HG02588 (cell line): ENCODE measurements around the gene RFX3.

Source experiments
- ATAC-seq: cut with Tn5 transposase; IDR thresholded peaks from one replicate; pipeline ENCODE4 v1.9.1; 2021; ENCODE audit warnings: mild to moderate bottlenecking, moderate library complexity; ENCODE audit not compliant: unreplicated experiment

RFX3 gene

GRCh38 chr9:3435732-3436131, 90.1 kb downstream of the RFX3 start:
- no peak for ATAC-seq

- no peak for ATAC-seq
Observed at GRCh38 chr9:3434594-3434993, 91.2 kb downstream of the RFX3 start.

DNA sequence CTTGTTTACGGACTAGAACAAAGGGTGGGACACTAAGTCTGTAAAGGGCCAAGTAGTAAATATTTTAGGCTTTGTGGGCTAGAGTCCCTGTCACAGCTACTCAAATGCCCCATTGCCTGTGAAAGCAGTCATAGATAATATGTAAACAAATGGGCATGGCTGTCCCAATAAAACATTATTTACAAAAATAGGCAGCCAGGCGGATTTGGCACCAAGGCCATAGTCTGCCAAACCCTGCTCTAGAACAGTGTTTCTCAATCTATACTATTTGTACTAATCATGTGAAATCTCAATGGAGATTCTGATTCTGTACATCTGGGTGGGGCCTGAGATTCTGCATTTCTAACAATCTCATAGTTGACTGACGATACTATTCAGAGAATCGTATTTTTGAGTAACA, 92.0 kb downstream of the RFX3 start:
- ATAC-seq = no peak

GRCh38 chr9:3433066-3433465, 92.7 kb downstream of the RFX3 start:
- no peak for ATAC-seq

DNA sequence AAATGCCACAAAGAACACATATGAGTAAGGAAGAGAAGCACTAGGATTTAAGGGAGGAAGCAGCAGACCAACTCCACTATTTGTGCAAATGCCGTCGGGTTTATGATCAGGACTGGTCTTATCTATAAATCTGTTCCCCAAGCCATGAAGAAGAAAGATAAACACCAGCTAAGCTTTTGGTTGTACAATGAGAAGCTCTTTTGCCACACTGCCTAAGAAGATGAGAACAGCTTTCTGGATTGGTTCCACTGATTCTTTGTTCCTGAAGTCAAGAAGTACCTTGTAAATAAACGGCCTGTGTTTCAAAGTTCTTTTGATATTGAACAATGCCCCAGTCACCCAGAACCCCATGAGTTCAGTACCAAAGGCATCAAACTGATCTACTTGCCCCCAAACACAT, 93.9 kb downstream of the RFX3 start:
- ATAC-seq = no peak

DNA sequence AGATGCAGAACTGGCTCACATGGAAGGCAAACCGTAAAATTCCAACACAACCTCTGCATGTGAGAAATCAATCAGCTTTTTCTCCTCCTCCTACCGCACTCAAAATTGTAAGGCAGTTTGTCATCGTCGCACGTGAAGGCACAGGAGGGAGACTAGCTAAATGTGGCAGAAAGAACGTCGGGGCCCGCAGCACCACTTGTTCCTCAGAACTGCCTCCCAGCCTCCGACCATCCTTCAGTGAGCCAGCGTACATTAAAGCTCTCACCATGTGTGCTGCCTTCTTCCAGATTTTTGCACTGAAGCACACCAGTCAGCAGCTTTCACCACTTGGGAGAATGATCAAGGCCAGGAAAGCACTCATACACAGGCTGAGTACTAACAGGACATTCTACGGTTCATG, 105.9 kb downstream of the RFX3 start:
- no peak for ATAC-seq

DNA sequence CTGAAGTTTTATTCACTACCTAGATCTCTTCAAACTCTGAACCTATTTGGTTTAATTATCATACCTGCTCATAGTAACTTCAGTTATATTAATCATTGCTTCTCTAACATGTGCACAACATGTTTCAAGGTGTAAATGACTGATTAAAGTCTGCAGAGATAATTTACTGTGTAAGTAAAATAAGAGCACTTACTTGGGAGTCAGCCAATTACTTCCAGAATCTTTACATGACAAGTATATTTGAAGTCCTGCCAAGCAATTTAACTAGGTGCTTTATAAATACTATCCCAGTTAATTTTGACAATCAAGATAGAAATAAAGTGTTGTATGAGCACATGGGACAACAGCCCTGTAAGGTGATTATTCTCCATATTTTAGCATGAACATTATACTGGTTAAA, 109.9 kb downstream of the RFX3 start:
- no peak for ATAC-seq

- no peak for ATAC-seq
Observed at GRCh38 chr9:3413984-3414383, 111.8 kb downstream of the RFX3 start.

- ATAC-seq = no peak
Observed at GRCh38 chr9:3410461-3410860, 115.3 kb downstream of the RFX3 start.

- ATAC-seq = no peak
Observed at GRCh38 chr9:3409453-3409852, 116.3 kb downstream of the RFX3 start.

DNA sequence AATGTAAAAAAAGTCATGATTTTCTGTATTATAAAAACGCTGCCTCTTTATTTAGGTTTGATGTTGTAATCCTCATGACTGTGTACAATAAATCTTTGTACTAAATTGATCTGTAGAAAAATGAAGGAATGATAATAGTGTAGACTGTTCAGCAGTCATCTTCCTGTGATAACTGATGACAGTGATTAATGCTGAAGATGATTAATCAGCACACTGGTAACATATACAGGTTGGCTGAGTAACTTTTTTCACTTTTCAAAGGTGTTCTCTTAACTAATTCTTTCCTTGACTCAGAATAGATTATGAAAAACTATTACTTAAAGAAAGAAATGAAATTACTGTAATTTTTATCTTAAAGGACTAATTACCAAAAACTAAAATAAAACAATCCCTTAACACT, 122.5 kb downstream of the RFX3 start:
- ATAC-seq = no peak

GRCh38 chr9:3401221-3401954, 124.4 kb downstream of the RFX3 start:
- ATAC-seq = no peak

DNA sequence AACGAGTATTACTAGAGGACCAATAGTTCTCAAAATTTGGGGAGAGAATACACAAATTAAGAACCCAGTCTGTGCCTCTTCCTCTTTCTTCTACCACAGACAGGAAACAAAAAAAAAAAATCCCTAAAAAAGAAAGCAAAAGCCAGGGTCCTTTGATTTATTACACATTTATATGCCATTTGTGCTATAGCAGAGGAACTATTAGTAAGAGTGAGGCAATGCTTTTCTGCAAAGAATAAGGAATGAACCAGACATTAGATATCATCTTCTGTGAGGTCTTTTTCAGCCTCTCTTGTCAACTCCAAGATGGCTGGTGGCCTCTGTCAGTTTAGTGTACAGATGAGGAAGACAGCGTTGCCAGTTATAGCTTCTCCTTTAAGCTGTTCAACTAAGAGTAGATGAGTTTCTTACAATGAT, 127.6 kb downstream of the RFX3 start:
- peak; percentile 38 for ATAC-seq

- ATAC-seq = peak; percentile 31
Observed at GRCh38 chr9:3397766-3398165, 128.0 kb downstream of the RFX3 start.

DNA sequence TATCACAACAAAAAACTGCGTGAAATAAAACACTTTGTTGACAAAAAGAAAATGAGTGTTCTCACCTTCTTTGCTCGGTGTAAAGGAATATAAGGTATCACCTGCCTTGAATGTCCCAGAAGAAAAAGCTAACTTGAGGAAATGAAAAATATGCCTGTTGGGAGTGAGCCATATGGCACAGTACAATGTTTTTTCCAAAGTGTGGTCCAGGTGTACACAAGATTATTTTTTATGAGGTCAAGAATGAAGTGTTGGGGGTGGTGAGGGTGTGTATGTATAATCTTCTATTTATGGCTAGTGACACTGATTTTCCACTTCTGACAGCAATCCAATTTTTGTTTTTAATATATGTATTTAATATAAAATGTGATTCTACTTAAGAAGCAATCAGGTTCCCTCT, 134.4 kb downstream of the RFX3 start:
- no peak for ATAC-seq

GRCh38 chr9:3386753-3387152, 139.0 kb downstream of the RFX3 start:
- ATAC-seq = no peak

DNA sequence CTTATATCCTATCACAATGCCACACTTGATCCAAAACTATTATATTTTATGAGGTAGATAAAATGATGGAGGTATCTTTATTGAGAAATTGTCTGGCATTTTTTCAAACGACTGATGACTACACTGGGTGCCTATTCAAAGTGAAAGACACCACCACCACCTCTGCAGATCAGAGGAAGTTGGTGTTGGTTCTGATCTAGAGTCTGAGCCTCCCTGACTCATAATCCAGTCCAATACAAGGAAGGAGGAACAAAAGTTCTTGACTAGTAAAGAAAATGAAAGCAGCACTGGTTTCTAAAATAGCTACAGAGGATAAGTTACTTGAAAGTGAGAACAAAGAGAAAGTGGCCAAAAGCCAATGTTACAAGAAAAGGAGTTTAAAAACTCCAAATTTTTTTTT, 139.9 kb downstream of the RFX3 start:
- ATAC-seq = peak; percentile 89

- ATAC-seq = no peak
Observed at GRCh38 chr9:3371842-3372241, 154.0 kb downstream of the RFX3 start.

DNA sequence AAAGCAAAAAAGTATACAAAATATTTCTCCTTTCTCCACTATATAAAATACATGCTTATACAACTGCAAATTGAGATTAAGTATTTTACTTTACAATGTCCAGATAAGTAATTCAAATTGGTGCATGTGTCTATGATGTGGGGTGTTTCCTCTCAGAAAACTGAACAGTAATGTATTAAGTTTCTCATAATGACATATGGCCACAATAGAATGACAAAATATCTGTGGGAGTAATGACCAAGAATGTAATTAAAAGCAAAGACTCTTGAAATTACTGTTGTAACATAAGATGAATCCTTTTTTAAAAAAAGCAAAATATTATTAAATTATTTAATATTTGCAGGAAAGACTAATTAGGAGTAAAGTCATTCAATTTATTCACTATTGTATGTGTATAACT, 155.1 kb downstream of the RFX3 start:
- no peak for ATAC-seq

GRCh38 chr9:3367185-3367584, 158.6 kb downstream of the RFX3 start:
- no peak for ATAC-seq

DNA sequence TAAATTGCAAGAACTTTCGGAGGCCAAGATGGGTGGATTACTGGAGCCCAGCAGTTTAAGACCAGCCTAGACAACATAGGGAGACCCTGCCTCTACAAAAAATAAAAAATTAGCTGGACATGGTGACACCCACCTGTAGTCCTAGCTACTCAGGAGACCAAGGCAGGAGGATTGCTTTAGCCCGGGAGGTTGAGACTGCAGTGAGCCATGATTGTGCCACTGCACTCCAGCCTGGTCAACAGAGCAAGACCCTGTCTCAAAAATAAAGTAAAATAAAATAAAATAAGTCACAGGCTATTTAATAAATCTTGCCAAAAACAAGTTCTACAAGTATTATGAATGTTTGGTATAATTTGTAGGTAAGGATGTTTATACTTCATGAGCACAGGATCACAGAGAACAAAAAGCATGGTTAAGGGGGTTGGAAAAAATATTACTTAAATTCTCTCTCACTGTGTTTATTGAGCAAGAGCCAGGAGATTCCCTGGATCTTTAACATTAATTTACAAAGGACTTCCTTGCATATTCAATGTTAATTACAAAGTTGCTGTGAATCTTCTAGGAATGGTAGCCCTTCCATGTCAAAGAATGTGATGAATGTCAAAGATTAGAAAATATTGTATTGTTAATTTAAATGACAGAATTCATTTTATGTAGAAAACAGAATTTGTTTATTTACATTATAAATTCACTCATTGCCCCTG, 164.0 kb downstream of the RFX3 start:
- ATAC-seq = no peak

DNA sequence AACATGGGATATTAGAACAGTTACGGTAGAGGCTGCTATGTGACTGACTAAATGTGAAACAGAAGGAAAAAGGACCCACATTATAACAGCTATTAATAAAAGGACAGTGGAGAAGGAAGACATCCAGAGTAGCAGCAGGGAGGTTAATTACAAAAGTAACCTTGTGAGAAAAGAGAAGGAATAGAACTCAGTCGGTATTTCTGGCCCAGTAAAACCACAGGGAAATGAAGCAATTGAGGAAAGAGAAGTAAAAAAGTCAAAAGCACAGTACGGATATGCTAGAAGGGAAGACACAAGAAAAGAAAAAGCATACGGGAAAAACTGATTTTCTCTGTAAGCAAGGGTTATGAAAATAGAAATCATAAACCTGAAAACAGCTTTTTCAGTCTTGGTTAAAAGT, 164.7 kb downstream of the RFX3 start:
- ATAC-seq = no peak

GRCh38 chr9:3360245-3360644, 165.6 kb downstream of the RFX3 start:
- no peak for ATAC-seq
